ENCODE data around the gene FES.
"Not testable (repeated sequence)": the region's sequence is repeated elsewhere in the genome, so short reads cannot be mapped to it uniquely, and the experiment has no call there.

The FES gene

DNA sequence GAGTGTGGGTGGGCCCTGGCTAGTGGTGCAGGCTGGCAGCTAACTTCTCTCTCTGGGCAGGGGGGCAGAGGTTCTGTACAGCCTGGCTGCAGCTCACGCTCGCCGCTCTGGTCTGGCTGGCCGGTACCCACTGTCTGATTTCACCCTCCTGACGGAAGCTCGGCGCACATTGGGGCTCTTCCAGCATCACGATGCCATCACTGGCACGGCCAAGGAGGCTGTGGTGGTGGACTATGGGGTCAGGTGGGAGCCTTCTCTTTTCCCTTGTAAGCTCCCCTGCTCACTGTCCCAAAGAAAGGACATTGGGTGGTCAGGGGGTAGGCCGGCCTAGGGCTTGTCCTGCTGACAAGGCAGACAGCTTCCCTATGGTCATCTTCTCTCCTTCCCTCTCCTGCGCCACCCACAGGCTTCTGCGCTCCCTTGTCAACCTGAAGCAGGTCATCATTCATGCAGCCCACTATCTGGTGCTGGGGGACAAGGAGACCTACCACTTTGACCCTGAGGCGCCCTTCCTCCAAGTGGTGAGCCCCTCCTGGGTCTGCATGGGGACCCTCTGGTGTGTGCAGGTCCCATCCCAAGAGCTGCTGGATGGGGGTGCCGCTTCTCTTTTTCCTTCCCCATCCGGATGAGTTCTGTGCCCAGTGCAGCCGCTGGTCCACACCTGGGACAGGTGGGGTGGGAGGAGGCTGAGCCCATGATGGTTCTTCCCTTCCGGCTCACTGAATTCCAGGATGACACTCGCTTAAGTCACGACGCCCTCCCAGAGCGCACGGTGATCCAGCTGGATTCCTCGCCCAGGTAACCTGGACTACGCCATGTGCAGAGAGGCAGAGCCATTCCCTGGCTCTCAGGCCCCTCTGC is 26.4 kb downstream of the FES start:
- no peak for DNase-seq (ENCODE audit: low spot score)

DNA sequence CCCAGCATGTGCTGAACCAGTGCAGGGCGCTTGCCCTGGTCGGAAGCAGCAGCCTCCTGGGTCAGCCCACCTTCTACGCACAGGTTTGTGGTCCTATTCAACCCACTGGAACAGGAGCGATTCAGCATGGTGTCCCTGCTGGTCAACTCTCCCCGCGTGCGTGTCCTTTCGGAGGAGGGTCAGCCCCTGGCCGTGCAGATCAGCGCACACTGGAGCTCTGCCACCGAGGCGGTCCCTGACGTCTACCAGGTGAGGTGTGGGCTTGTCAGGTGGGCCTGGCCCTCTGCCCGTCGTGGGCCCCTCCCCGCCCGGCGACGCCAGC is 27.0 kb downstream of the FES start:
- DNase-seq (ENCODE audit: low spot score) = no peak

GRCh38 chr15:90911906-90912769 is 27.8 kb downstream of the FES start:
- no peak for DNase-seq (ENCODE audit: low spot score)

GRCh38 chr15:90912770-90913075 is 28.4 kb downstream of the FES start:
- no peak for DNase-seq (ENCODE audit: low spot score)

DNA sequence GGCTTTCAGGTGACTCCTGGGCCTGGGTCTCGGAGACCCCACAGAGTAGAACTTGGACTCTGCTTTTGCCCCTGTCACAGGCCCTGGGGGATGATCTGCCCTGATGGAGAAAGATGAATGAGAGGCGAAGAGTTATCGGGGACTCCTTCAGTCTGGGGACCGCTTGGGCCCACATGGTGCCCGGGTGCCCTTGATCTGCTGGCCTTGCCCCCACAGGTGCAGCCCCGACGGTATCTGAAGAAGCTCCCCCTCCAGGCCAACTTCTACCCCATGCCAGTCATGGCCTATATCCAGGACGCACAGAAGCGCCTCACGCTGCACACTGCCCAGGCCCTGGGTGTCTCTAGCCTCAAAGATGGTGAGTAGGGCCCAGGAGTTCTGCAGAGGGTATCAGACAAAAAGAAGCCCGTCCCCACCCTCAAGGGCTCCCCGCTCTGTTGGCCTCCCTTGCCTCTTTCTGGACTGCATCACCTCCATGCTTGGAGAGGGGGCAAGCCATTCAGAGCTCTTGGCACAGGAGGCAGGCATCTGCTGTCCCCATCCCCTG is 29.2 kb downstream of the FES start:
- no peak for DNase-seq (ENCODE audit: low spot score)

- DNase-seq (ENCODE audit: low spot score) = no peak
These were observed 30.2 kb downstream of the FES start for GRCh38 chr15:90914305-90915080.

GRCh38 chr15:90915216-90915807 is 31.0 kb downstream of the FES start:
- no peak for DNase-seq (ENCODE audit: low spot score)

DNA sequence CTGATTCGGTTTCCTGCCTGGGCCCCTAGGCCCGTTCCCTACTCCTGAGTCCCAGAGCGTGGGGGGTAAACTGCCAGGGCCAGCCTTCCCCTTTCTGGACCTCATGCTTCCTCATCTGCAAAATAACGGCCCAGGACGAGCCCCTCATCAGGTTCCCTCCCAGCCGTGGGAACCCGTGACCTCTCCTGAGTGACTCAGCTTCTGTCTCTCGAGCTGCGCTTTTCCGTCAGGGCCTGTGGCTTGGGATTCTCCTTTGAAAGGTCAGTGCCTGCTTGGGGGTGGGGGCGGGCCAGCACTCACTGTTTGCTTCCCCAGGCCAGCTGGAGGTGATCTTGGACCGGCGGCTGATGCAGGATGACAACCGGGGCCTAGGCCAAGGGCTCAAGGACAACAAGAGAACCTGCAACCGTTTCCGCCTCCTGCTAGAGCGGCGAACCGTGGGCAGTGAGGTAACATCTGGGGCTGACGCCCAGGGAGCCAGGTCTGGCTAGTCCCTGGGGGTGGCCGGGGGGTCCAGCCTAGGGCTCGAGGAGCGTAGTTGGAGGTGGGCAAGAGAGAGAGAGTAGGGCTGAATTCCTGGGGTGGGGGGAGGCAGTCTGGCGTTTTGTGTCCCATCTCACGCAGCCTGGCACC is 31.6 kb downstream of the FES start:
- no peak for DNase-seq (ENCODE audit: low spot score)

GRCh38 chr15:90916461-90916860 is 32.2 kb downstream of the FES start:
- DNase-seq (ENCODE audit: low spot score) = no peak

DNA sequence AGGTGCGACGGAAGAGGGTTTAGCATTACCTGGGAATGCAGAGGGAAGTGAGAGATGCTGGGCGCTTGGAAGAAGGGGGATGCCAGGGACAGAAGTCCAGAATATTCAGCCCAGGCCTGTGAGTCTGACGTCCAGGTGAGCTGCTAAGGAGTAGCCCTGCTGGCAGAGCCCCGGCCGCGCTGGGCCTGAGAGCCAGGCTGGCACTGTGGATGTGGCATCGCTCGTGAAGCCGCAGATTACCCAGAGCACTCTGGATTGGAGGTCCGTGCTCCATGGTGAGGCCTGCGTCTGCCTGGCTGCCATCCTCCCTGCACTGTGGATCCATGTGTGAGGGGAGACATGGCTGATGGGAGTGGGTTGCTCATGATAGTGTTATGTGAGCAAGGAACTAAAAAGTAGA is 33.3 kb downstream of the FES start:
- DNase-seq (ENCODE audit: low spot score) = no peak

DNA sequence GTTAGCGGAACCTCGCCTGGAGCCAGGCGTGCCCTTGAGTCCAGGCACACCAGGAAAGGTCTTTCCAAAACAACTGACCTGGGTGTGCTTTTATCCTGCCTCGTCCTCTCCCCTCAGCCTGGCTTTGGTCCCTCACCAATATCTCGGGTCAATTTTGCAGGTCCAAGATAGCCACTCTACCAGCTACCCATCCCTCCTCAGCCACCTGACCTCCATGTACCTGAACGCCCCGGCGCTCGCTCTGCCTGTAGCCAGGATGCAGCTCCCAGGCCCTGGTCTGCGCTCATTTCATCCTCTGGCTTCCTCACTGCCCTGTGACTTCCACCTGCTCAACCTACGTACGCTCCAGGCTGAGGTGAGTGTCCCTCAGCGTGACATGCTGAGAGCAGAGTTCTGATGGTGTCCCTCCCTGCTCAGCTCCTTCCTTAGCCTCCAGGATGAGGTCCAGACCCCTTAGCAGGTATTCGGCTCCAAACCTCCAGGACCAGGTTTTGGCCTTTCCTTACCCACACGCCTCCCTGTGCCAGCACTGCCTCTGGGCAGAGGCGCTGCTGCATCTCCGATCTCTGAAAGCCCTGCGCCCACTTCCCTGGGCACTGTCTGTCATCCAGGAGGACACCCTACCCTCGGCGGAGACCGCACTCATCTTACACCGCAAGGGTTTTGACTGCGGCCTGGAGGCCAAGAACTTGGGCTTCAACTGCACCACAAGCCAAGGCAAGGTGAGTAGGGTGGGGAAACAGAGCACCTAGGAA is 33.9 kb downstream of the FES start:
- DNase-seq (ENCODE audit: low spot score) = no peak

DNA sequence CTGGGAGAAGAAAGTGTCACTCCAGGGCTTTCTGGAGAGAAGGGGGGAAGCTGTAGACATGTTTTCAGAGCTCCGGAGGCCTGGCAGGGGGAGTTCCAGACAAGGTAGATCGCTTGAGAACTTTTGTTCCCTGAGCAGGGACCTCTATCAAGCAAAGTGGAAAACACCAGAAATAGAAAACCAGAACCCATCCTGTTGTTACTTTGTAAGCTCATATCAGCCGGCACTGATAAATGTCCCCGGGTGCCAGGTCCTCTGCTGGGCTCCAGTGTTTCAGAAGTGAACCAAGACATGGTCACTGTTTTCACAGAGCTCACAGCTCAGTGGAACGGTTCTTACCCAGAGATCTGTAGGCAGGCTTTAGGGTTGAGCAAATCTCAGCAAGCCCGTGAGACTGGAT is 34.5 kb downstream of the FES start:
- no peak for DNase-seq (ENCODE audit: low spot score)

DNA sequence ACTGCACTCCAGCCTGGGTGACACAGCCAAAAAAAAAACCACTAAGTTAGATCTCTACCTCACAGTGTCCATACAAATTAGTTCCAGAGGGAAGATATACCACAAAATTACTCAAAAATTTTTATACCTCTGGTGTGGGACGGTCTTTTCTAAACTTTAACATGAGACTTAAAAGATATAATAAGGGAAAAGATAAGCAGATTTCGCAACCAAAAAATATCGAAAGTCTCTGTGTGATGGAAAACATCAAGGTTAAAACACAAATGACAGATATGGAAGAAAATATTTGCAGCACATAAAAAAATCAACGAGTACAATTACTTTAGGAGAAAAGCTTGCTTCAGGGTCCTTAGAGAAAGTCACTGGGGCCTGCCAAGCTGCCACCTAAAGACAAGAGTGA is 37.6 kb downstream of the FES start:
- no peak for DNase-seq (ENCODE audit: low spot score)

DNA sequence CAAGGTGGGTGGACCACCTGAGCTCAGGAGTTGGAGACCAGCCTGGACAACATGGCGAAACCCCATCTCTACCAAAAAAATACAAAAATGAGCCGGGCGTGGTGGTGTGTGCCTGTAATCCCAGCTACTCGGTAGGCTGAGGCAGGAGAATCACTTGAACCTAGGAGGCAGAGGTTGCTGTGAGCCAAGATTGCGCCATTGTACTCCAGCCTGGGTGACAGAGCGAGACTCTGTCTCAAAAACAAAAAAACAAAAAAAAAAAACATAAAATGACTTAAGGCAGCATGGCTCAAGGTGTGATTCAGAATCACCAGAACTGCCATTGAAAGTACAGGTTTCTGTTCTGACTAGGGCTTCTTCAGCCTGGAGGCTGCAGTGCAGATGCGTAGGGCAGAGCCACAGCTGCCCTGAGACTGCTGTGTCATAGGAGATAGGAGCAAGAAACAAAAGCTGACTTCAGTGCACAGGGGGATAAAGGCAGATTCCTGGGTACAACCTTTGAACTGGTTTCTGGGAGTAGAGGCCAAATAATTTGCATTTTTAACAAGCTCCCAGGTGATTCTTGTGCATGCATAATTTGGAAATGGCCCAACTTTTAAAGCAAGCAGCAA is 38.5 kb downstream of the FES start:
- not testable (repeated sequence) for DNase-seq (ENCODE audit: low spot score)

- no peak for DNase-seq (ENCODE audit: low spot score)
These were observed 40.1 kb downstream of the FES start for GRCh38 chr15:90924375-90924774.

DNA sequence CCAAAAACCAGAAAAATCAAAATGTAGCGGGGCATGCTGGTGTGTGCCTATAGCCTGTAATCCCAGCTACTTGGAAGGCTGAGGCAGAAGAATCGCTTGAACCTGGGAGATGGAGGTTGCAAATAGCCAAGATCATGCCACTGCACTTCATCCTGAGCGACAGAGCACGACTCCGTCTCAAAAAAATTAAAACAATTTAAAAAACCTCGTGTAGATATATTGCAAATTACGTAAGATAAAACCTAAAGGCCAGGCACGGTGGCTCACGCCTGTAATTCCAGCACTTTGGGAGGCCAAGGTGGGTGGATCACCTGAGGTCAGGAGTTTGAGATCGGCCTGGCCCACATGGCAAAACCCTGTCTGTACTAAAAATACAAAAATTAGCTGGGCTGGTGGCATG is 42.5 kb downstream of the FES start:
- DNase-seq (ENCODE audit: low spot score) = not testable (repeated sequence)

- DNase-seq (ENCODE audit: low spot score) = not testable (repeated sequence)
These were observed 43.8 kb downstream of the FES start for GRCh38 chr15:90928106-90928505.

DNA sequence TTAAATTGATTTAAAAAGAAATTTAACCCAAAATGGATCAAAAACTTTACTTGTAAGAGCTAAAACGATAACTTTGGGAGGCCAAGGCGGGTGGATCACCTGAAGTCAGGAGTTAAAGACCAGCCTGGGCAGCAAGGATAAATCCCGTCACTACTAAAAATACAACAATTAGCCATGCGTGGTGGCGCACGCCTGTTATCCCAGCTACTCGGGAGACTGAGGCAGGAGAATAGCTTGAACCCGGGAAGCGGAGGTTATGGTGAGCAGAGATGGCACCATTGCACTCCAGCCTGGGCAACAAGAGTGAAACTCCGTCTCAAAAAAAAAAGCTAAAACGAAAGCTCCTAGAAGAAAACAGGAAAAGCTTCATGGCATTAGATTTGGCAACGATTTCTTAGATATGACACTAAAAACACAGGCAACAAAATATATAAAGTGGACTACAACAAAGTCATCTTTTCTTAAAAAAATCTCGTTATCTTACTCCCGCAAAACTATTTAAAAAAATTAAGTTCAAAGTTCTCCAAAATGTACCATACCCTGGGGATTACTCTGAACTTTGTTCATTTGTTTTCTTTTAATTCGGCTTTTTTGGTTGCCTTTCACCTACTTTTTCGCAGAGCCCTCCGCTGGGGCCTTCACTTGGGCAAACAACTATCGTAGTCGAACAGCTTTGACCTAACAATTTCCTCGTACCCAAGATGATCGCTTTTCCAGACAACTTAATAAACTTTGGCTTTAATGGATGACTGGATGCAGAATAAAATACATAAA is 45.1 kb downstream of the FES start:
- DNase-seq (ENCODE audit: low spot score) = no peak

DNA sequence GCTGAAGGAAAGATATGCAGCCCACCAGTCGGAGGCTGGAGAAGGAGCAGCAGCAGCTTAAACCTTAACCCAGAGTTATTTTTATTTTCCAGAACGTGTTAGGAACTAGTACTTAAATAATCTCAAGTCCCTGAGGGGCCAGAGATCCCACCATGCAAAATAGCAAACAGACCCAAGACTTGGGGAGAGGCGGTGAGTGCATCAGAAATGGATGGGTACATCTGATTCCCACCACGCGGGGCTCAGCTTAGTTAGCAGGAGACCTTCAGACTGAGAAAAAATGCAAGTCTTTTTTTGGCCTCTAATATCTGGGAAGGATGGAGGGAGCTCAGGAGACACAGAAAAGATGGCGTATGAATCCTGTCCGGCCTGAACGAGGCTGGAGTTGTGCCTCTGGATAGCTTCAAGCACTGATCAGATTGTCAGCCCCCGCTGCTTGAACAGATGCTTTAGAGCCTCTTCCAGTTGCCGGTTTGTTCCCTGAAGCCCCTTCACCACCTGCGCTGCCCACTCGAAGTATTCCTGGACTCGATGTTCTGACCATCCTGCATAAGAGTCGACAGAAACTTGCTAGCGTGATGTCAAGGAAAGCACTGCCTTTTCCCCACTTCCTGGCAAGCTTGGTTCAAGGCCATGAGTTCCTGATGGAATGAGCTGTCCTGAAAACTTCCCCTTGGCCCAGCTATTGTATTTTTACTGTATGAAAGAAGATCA is 46.7 kb downstream of the FES start:
- DNase-seq (ENCODE audit: low spot score) = no peak
